ENCODE results near the gene PADI3.

GRCh38 chr1:17222557-17222956 is 26.3 kb upstream of the PADI3 start:
- TF ChIP-seq CTCF (IDR thresholded peaks at IDR 0.05): no peak
- TF ChIP-seq POLR2A (IDR thresholded peaks at IDR 0.05): no peak
- no peak for TF ChIP-seq POLR2AphosphoS5 (IDR thresholded peaks at IDR 0.05)
- TF ChIP-seq EP300 (IDR thresholded peaks at IDR 0.05; ENCODE audit: low read depth): no peak
